Measurements from ENCODE around the gene CACNA1G.
A peak's percentile ranks its signal among the peaks of the same experiment; 100 is the strongest.

GRCh38 chr17:50603340-50603739 lies 42.8 kb downstream of the CACNA1G start:
- peak; percentile 50 for TF ChIP-seq CTCF (IDR thresholded peaks at IDR 0.05; ENCODE audit: low read depth, low read length, poor library complexity, severe bottlenecking)
- TF ChIP-seq EZH2phosphoT487 (IDR thresholded peaks at IDR 0.05; ENCODE audit: borderline replicate concordance, low read length) = no peak
